Neural cell (in vitro differentiated cells): ENCODE data around the gene HADHB. TPM values are rescaled to one million over a fixed set of nuclear protein-coding genes. Genes with fewer than 3 reads are reported as not detected.

Experiments used
- H2AFZ ChIP-seq: fragments of 200-600, 300-800 bp; sonication (generic), shearing (Covaris generic); 2 replicates; pipeline ENCODE4 v1.6.0; 2014; ENCODE audit warnings: low read depth, mild to moderate bottlenecking, antibody characterized with exemption, low read length, moderate library complexity
- H3F3A ChIP-seq: fragments of 200-600 bp; shearing (Covaris generic); 2 replicates; pipeline ENCODE4 v1.6.1; 2016; ENCODE audit warnings: mild to moderate bottlenecking, moderate library complexity, mixed read lengths, antibody characterized with exemption, low read length; ENCODE audit not compliant: insufficient read depth, poor library complexity, severe bottlenecking
- H3K27ac ChIP-seq: fragments of 200-600, 300-800 bp; sonication (generic), shearing (Covaris generic); 2 replicates; pipeline ENCODE4 v1.5.1; 2014; ENCODE audit warnings: mild to moderate bottlenecking, low read length, moderate library complexity
- H3K27me3 ChIP-seq: fragments of 300-800, 200-600 bp; sonication (generic), shearing (Covaris generic); 2 replicates; pipeline ENCODE4 v1.6.0; 2014; ENCODE audit warnings: mild to moderate bottlenecking, low read depth, low read length, moderate library complexity; ENCODE audit not compliant: insufficient read depth
- H3K36me3 ChIP-seq: fragments of 300-800, 200-600 bp; sonication (generic), shearing (Covaris generic); 2 replicates; pipeline ENCODE4 v1.5.1; 2014; ENCODE audit warnings: mild to moderate bottlenecking, antibody characterized with exemption, low read length, moderate library complexity; ENCODE audit not compliant: insufficient read depth
- H3K4me2 ChIP-seq: fragments of 300-800, 200-600 bp; sonication (generic), shearing (Covaris generic); 2 replicates; pipeline ENCODE4 v1.6.0; 2014; ENCODE audit warnings: mild to moderate bottlenecking, low read length
- H3K4me3 ChIP-seq: fragments of 300-800, 200-600 bp; sonication (generic), shearing (Covaris generic); 2 replicates; pipeline ENCODE4 v1.5.1; 2014; ENCODE audit warnings: mild to moderate bottlenecking, low read length, moderate library complexity
- H3K79me2 ChIP-seq: fragments of 200-600 bp; shearing (Covaris generic); replicated peaks from 2 replicates; pipeline ENCODE4 v1.6.0; 2014; ENCODE audit warnings: mild to moderate bottlenecking, low read length, moderate library complexity; ENCODE audit not compliant: insufficient read depth
- H3K9ac ChIP-seq: fragments of 300-800, 200-600 bp; sonication (generic), shearing (Covaris generic); 2 replicates; pipeline ENCODE4 v1.6.1; 2016; ENCODE audit warnings: mild to moderate bottlenecking, low read length, mixed read lengths
- H3K9me2 ChIP-seq: fragments of 200-600 bp; shearing (Covaris generic); 2 replicates; pipeline ENCODE4 v1.6.1; 2016; ENCODE audit warnings: mild to moderate bottlenecking, low read length, mixed read lengths; ENCODE audit not compliant: insufficient read depth
- H3K9me3 ChIP-seq: fragments of 200-600, 300-800 bp; sonication (generic), shearing (Covaris generic); 2 replicates; pipeline ENCODE4 v1.6.1; 2016; ENCODE audit warnings: mild to moderate bottlenecking, mixed run types, low read length, moderate library complexity, mixed read lengths
- H4K20me1 ChIP-seq: fragments of 200-600 bp; shearing (Covaris generic); 2 replicates; pipeline ENCODE4 v1.6.1; 2016; ENCODE audit warnings: mild to moderate bottlenecking, mixed run types; ENCODE audit not compliant: insufficient read depth
- EP300 ChIP-seq: fragments of 450-650 bp; conservative IDR thresholded peaks from 2 replicates; pipeline ENCODE4 v1.6.1; 2014; ENCODE audit warnings: antibody characterized with exemption, mild to moderate bottlenecking, moderate library complexity; ENCODE audit not compliant: poor library complexity, severe bottlenecking
- EZH2 ChIP-seq: fragments of 200-600, 300-800 bp; shearing (Covaris generic), sonication (generic); IDR thresholded peaks from 2 replicates; pipeline ENCODE4 v1.6.1; 2014; ENCODE audit warnings: antibody characterized with exemption, low read length, borderline replicate concordance, mild to moderate bottlenecking; ENCODE audit not compliant: insufficient read depth, poor library complexity, severe bottlenecking
- MXI1 ChIP-seq: fragments of 450-650 bp; conservative IDR thresholded peaks from 2 replicates; pipeline ENCODE4 v1.6.1; 2014; ENCODE audit warnings: antibody characterized with exemption, mild to moderate bottlenecking; ENCODE audit not compliant: poor library complexity, severe bottlenecking
- POLR2AphosphoS5 ChIP-seq: IDR thresholded peaks from 2 replicates; pipeline ENCODE4 v1.6.1; 2012
- RAD21 ChIP-seq: fragments of 450-650 bp; conservative IDR thresholded peaks from 2 replicates; pipeline ENCODE4 v1.6.1; 2014; ENCODE audit warnings: antibody characterized with exemption, mild to moderate bottlenecking, moderate library complexity
- SMC3 ChIP-seq: fragments of 450-650 bp; conservative IDR thresholded peaks from 2 replicates; pipeline ENCODE4 v1.6.1; 2014; ENCODE audit warnings: antibody characterized with exemption, mild to moderate bottlenecking, moderate library complexity; ENCODE audit not compliant: poor library complexity
- TAF1 ChIP-seq: IDR thresholded peaks from 2 replicates; pipeline ENCODE4 v1.6.1; 2012; ENCODE audit warnings: low read depth
- polyA plus RNA-seq: library from polyadenylated mRNA; depleted of rRNA; stranded (reverse); fragments of >200 nt; gene quantifications from 2 replicates; pipeline ENCODE4 v1.2.3, GENCODE V29; 2014
- TF ChIP-seq, protein P1 (sequence below): IDR thresholded peaks from 2 replicates; pipeline ENCODE4 v1.6.1; 2012; ENCODE audit warnings: borderline replicate concordance
- TF ChIP-seq, protein P2 (sequence below): fragments of 450-650 bp; IDR thresholded peaks from 2 replicates; pipeline ENCODE4 v1.5.1; 2014; ENCODE audit warnings: antibody characterized with exemption, mild to moderate bottlenecking, moderate library complexity; ENCODE audit not compliant: poor library complexity, severe bottlenecking

HADHB gene
- polyA plus RNA-seq, 1 donor from 2014 or later: 30.5 TPM

DNA sequence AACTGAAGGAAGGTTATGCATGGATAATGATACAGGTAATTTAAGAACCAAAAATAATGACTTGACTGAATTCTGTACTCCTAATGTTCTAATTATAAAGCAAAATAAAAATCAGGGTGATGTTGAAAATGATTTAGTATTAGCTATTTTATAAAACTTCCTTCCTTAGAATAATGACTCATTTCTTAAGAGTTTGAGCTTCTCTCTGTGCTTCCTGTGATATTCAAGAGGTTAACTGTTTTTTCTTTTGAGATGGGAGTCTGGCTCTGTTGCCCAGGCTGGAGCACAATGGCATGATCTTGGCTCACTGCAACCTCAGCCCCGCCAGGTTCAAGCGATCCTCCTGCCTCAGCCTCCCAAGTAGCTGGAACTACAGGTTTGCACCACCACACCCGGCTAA lies 15.1 kb upstream of the HADHB start:
- no peak overlapping the region for H2AFZ ChIP-seq
- peaks cover 5% of the 10 kb centered on the region for H3K36me3 ChIP-seq
- no peaks in the 10 kb centered on the region for H4K20me1 ChIP-seq
- TF ChIP-seq TAF1 (no peak), EZH2 (no peak), POLR2AphosphoS5 (no peak)
- H3K4me2 ChIP-seq: no peak overlapping the region
- no peaks in the 10 kb centered on the region for H3F3A ChIP-seq
- H3K9me3 ChIP-seq: no peaks in the 10 kb centered on the region
- H3K9ac ChIP-seq: no peak overlapping the region
- H3K27ac ChIP-seq: no peak overlapping the region
- H3K9me2 ChIP-seq: no peaks in the 10 kb centered on the region
- H3K79me2 ChIP-seq: no peaks in the 10 kb centered on the region
- no peaks in the 10 kb centered on the region for H3K27me3 ChIP-seq
- no peak overlapping the region for H3K4me3 ChIP-seq

DNA sequence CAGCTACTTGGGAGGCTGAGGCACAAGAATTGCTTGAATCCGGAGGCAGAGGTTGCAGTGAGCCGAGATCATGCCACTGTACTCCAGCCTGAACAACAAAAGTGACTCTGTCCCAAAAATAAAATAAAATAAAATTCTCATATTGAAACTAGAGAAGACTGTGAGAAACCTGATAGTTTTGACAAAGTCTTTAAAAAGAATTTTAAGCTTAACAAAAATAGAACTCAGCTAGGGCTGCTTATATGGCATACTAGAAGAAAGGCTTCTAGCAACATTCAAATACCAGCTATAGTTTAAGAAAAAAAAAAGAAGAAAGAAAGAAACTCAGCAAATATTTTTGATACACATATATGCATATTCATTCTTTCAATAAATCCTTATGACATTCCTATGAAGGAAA lies 13.9 kb upstream of the HADHB start:
- Histone ChIP-seq H3K36me3 (peaks cover 5% of the 10 kb centered on the region), H3F3A (no peaks in the 10 kb centered on the region), H3K27me3 (no peaks in the 10 kb centered on the region), H3K9me2 (no peaks in the 10 kb centered on the region), H3K9ac (no peak overlapping the region), H3K4me3 (no peak overlapping the region), H3K79me2 (no peaks in the 10 kb centered on the region), H2AFZ (no peak overlapping the region), H3K9me3 (no peaks in the 10 kb centered on the region), H4K20me1 (no peaks in the 10 kb centered on the region), H3K27ac (no peak overlapping the region), H3K4me2 (no peak overlapping the region)
- TF ChIP-seq MXI1: no peak
- TF ChIP-seq EZH2: no peak
- TF ChIP-seq, protein P1, sequence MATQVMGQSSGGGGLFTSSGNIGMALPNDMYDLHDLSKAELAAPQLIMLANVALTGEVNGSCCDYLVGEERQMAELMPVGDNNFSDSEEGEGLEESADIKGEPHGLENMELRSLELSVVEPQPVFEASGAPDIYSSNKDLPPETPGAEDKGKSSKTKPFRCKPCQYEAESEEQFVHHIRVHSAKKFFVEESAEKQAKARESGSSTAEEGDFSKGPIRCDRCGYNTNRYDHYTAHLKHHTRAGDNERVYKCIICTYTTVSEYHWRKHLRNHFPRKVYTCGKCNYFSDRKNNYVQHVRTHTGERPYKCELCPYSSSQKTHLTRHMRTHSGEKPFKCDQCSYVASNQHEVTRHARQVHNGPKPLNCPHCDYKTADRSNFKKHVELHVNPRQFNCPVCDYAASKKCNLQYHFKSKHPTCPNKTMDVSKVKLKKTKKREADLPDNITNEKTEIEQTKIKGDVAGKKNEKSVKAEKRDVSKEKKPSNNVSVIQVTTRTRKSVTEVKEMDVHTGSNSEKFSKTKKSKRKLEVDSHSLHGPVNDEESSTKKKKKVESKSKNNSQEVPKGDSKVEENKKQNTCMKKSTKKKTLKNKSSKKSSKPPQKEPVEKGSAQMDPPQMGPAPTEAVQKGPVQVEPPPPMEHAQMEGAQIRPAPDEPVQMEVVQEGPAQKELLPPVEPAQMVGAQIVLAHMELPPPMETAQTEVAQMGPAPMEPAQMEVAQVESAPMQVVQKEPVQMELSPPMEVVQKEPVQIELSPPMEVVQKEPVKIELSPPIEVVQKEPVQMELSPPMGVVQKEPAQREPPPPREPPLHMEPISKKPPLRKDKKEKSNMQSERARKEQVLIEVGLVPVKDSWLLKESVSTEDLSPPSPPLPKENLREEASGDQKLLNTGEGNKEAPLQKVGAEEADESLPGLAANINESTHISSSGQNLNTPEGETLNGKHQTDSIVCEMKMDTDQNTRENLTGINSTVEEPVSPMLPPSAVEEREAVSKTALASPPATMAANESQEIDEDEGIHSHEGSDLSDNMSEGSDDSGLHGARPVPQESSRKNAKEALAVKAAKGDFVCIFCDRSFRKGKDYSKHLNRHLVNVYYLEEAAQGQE: no peak
- no peak for TF ChIP-seq POLR2AphosphoS5
- no peak for TF ChIP-seq SMC3
- no peak for TF ChIP-seq RAD21

DNA sequence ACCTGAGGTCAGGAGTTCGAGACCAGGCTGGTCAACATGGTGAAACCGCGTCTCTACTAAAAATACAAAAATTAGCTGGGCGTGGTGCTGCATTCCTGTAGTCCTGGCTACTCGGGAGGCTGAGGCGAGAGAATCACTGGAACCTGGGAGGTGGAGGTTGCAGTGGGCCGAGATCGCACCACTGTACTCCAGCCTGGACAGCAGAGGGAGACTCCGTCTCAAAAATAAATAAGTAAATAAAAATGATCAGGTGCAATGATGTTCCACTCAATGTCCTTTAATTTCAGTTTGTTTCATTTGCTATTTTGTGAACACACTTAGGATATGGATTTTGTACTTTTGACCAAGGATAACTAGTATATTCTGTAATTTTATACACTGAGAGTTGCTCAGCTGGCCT lies 9.7 kb upstream of the HADHB start:
- H3K9me3 ChIP-seq: no peaks in the 10 kb centered on the region
- no peaks in the 10 kb centered on the region for H3K9me2 ChIP-seq
- no peak overlapping the region for H3K27ac ChIP-seq
- peaks cover 5% of the 10 kb centered on the region for H3K36me3 ChIP-seq
- no peak overlapping the region for H2AFZ ChIP-seq
- TF ChIP-seq EZH2 (no peak), SMC3 (peak; percentile 56), RAD21 (peak; percentile 53), TAF1 (no peak), EP300 (no peak), MXI1 (no peak)
- TF ChIP-seq, protein P1: no peak
- TF ChIP-seq, protein P2, sequence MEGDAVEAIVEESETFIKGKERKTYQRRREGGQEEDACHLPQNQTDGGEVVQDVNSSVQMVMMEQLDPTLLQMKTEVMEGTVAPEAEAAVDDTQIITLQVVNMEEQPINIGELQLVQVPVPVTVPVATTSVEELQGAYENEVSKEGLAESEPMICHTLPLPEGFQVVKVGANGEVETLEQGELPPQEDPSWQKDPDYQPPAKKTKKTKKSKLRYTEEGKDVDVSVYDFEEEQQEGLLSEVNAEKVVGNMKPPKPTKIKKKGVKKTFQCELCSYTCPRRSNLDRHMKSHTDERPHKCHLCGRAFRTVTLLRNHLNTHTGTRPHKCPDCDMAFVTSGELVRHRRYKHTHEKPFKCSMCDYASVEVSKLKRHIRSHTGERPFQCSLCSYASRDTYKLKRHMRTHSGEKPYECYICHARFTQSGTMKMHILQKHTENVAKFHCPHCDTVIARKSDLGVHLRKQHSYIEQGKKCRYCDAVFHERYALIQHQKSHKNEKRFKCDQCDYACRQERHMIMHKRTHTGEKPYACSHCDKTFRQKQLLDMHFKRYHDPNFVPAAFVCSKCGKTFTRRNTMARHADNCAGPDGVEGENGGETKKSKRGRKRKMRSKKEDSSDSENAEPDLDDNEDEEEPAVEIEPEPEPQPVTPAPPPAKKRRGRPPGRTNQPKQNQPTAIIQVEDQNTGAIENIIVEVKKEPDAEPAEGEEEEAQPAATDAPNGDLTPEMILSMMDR: peak; percentile 49
- no peak overlapping the region for H3K9ac ChIP-seq
- no peaks in the 10 kb centered on the region for H3K27me3 ChIP-seq
- peaks cover 10% of the 10 kb centered on the region for H3K79me2 ChIP-seq
- no peak overlapping the region for H3K4me3 ChIP-seq
- H3F3A ChIP-seq: no peaks in the 10 kb centered on the region
- no peaks in the 10 kb centered on the region for H4K20me1 ChIP-seq
- H3K4me2 ChIP-seq: no peak overlapping the region
